GM10266 (cell line): Measurements from ENCODE around the gene FOCAD.

Experiments
- DNase-seq: peaks from one replicate; pipeline ENCODE4 v3.0.0; 2012; ENCODE audit errors: extremely low spot score
- TF ChIP-seq, protein P1 (sequence below): IDR thresholded peaks from 2 replicates; pipeline ENCODE4 v1.5.1; 2012; ENCODE audit warnings: mild to moderate bottlenecking, low read depth; ENCODE audit not compliant: control insufficient read depth, insufficient read depth; ENCODE audit errors: missing control alignments

Gene FOCAD

DNA sequence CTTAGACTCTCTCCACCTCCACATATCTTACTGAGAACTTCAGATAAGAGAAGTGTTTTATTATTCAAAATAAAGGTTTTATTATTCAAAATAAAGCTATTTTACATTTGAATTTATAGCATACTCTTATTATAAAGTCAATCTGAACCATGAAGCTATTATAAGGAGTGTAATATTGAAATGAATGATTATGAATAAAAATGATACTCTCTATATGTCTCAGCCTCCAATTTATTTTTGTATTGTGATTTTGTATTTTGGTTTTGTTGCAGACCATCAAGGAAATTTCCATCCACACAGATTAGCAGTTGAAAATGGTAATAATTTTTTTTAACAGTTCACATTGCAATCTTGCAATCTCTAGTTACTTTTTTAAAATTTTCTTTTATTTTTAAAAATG is 10.2 kb downstream of the FOCAD start:
- TF ChIP-seq, protein P1, sequence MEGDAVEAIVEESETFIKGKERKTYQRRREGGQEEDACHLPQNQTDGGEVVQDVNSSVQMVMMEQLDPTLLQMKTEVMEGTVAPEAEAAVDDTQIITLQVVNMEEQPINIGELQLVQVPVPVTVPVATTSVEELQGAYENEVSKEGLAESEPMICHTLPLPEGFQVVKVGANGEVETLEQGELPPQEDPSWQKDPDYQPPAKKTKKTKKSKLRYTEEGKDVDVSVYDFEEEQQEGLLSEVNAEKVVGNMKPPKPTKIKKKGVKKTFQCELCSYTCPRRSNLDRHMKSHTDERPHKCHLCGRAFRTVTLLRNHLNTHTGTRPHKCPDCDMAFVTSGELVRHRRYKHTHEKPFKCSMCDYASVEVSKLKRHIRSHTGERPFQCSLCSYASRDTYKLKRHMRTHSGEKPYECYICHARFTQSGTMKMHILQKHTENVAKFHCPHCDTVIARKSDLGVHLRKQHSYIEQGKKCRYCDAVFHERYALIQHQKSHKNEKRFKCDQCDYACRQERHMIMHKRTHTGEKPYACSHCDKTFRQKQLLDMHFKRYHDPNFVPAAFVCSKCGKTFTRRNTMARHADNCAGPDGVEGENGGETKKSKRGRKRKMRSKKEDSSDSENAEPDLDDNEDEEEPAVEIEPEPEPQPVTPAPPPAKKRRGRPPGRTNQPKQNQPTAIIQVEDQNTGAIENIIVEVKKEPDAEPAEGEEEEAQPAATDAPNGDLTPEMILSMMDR, result no peak
- no peak for DNase-seq

DNA sequence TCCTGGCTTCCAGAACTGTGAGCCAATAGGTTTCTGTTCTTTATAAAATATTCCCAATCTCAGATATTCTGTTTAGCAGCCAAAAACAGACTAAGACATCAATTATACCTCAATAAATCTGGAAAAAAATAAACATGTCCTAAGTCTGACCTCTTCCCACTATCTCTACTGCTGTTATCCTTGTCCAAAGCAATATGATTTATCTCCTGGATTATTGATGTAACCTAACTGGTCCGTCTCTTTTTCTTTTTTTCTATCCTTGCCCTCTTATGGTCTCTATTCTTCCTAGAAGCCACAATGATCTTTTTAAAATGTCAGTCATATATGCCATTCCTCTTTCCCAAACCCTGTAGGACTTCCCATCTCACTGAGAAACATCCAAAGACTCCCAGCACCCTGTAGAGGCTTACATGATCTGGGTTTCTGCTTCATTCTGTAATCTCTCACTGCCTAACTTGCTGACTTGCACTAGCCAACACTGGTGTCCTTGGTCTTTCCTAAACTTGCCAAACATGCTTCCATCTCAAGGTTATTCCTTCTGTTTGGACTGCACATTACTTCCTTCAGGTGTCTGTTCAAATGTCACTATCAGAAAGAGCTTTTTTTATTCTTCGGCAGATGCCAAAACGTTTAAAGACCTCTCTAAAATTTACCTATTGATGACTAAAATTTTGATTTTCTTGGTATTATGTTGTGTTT is 13.1 kb downstream of the FOCAD start:
- DNase-seq, result no peak
- TF ChIP-seq, protein P1, result no peak

DNA sequence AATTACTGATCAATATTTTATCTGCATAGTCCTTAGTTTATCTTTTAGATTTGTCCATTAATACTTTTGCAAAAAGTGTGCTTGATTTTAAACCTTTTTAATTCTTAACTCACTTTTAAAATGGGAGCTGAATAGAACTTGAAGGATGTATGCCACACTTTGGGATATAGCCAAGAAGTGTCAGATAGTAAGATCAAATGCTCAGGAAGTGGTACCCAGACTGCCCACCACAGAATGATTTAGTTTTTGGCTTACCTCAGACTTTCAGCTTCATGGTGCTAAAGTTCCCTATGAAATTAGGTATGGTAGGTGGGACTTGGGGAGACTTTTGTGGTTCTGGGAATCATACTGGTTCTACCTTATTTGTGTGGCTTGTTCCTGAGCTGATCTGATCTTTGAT is 14.7 kb downstream of the FOCAD start:
- TF ChIP-seq, protein P1, result no peak
- DNase-seq, result no peak

DNA sequence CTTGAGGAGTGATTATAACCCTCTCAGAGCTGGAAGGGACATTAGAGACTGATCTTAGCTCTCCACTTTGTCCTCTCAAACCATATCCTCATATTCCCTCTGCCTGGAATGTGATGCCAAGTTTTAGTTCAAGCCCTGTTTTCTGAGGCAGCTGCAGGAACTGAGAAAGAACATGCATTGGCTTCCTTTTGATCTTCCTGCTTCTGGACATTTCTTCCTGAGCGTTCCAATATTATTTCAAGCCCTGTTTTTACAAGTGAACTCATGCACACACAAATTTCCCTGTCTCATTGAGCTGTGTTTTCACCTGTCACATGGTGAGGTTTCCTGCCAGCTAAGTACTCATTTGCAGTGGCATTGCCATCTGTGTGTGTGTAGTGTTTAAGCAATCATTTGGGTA is 17.0 kb downstream of the FOCAD start:
- TF ChIP-seq, protein P1, result no peak
- no peak for DNase-seq

DNA sequence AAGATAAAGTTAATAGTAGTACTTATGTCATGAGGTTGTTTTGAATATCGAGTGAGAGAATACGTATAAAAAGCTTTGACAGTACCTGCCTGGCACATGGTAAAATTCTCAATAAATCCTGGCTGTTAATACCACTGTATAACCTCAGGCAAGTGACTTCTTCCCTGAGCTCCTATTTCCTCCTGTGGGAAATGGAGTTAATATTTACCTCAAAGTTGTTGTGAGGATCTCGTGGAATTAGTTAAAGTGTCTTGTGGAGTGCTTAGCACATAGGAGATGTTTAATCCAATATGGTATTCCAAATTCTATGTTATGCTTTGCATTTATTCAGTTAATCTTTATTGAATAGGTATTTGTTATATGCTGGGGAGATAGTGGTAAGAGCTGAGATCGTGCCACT is 18.5 kb downstream of the FOCAD start:
- no peak for DNase-seq
- TF ChIP-seq, protein P1, result no peak

DNA sequence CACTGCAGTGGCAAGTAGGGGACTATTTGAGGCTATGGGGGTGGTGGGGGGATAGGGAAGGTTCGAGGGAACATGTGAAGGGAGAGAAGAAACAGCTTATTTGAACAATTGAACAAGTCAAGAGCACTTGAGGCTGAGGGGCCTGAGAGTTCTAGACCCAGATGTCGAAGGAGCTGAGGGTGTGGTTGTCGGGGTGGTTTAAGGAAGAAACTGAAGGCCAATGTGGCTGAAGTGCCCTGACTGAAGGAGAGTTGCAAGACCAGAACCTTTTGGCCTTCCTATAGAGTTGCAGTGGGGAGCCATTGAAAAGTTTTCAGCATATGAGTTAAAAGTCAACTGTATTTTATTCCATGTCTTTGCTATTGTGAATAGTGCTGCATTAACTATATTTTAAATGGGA is 19.1 kb downstream of the FOCAD start:
- TF ChIP-seq, protein P1, result no peak
- no peak for DNase-seq

DNA sequence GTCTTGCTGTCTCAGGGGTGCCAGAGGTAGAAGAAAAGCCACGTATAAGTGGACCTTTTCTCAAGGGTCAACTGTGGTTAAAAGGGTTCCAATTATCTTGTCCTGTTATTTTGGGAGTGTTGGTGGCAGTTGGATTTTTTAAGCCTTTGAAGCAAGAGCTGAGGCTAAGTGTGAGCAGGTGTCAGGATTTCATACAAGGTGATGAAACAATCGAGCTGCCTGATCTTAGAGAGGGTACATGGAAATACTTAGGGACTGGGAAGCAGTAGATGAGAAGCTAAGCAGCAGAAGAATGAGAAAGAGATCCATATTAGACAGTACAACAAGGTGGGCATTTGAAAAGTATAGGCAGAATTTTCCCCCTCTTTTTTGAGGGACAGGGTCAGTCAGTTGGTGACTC is 23.6 kb downstream of the FOCAD start:
- TF ChIP-seq, protein P1, result no peak
- DNase-seq, result no peak
